DND-41 (cell line): Measurements from ENCODE around the gene CARD9.
A peak's percentile ranks its signal among the peaks of the same experiment; 100 is the strongest.

Experiments used
- ATAC-seq: fragments of 200-7000 bp; cut with Tn5 transposase; 3 replicates; pipeline ENCODE4 v1.9.1; 2021; ENCODE audit warnings: low read depth; ENCODE audit not compliant: insufficient read depth
- DNase-seq: peaks from one replicate; pipeline ENCODE4 v3.0.0-alpha.2; 2020
- H2AFZ ChIP-seq: 2 replicates; pipeline ENCODE4 v1.6.0; 2012; ENCODE audit warnings: low read depth, low read length
- H3K27ac ChIP-seq: 2 replicates; pipeline ENCODE4 v1.5.1; 2012; ENCODE audit warnings: low read length, inconsistent platforms
- H3K27me3 ChIP-seq: fragments of 200-600 bp; sonication (generic); 2 replicates; pipeline ENCODE4 v1.6.0; 2012; ENCODE audit warnings: low read length, mild to moderate bottlenecking, inconsistent platforms; ENCODE audit not compliant: insufficient read depth, poor library complexity
- H3K36me3 ChIP-seq: 2 replicates; pipeline ENCODE4 v1.5.1; 2012; ENCODE audit warnings: low read length, inconsistent platforms; ENCODE audit not compliant: insufficient read depth
- H3K4me1 ChIP-seq: 2 replicates; pipeline ENCODE4 v1.5.1; 2012; ENCODE audit warnings: mild to moderate bottlenecking, low read length; ENCODE audit not compliant: insufficient read depth
- H3K4me2 ChIP-seq: 2 replicates; pipeline ENCODE4 v1.6.0; 2012; ENCODE audit warnings: mild to moderate bottlenecking, moderate library complexity, low read length, inconsistent platforms; ENCODE audit not compliant: insufficient read depth
- H3K4me3 ChIP-seq, 2 experiments: fragments of 200-600 bp in 1 of 2; shearing (Covaris generic) in 1 of 2; 2 replicates each; pipeline ENCODE4 v1.5.1; 2012 to 2016; ENCODE audit warnings: inconsistent platforms in 2 of 2, low read length in 2 of 2, mild to moderate bottlenecking in 2 of 2, low read depth in 1 of 2, moderate library complexity in 1 of 2
- H3K79me2 ChIP-seq: 2 replicates; pipeline ENCODE4 v1.6.0; 2012; ENCODE audit warnings: low read length, inconsistent platforms; ENCODE audit not compliant: insufficient read depth
- H3K9ac ChIP-seq: 2 replicates; pipeline ENCODE4 v1.6.0; 2012; ENCODE audit warnings: low read depth, mild to moderate bottlenecking, inconsistent platforms, low read length, moderate library complexity
- H3K9me3 ChIP-seq: 2 replicates; pipeline ENCODE4 v1.5.1; 2012; ENCODE audit warnings: low read length, moderate library complexity, mild to moderate bottlenecking, inconsistent platforms; ENCODE audit not compliant: insufficient read depth, severe bottlenecking
- H4K20me1 ChIP-seq: 2 replicates; pipeline ENCODE4 v1.6.0; 2012; ENCODE audit warnings: low read length; ENCODE audit not compliant: insufficient read depth
- CTCF ChIP-seq: IDR thresholded peaks from 2 replicates; pipeline ENCODE4 v1.5.1; 2012; ENCODE audit warnings: borderline replicate concordance, low read length, moderate library complexity, mild to moderate bottlenecking; ENCODE audit not compliant: poor library complexity, severe bottlenecking; ENCODE audit errors: extremely low read depth
- EZH2 ChIP-seq: IDR thresholded peaks from 3 replicates; pipeline ENCODE4 v1.6.1; 2012; ENCODE audit warnings: borderline replicate concordance, low read depth, mild to moderate bottlenecking, moderate library complexity, low read length, inconsistent platforms; ENCODE audit not compliant: severe bottlenecking

CARD9 gene

GRCh38 chr9:136400038-136400834, 26.8 kb upstream of the CARD9 start, which contains the start of gene SNAPC4:
TSS of gene SNAPC4 (minus strand) at chr9:136400170. CDS start at chr9:136398428, 1,742 bp downstream.
- H3K27me3 ChIP-seq, result no peaks in the 10 kb centered on the region
- peaks cover 26% of the 10 kb centered on the region for H3K79me2 ChIP-seq
- H4K20me1 ChIP-seq, result peaks cover 17% of the 10 kb centered on the region
- TF ChIP-seq CTCF, result peak; percentile 87
- TF ChIP-seq EZH2, result no peak
- H3K4me1 ChIP-seq, result peaks cover 27% of the 10 kb centered on the region
- peak within 1 kb of the TSS; percentile 81 for H2AFZ ChIP-seq
- H3K36me3 ChIP-seq, result peaks cover 64% of the 10 kb centered on the region
- H3K9ac ChIP-seq, result peak within 1 kb of the TSS; percentile 79
- peak within 1 kb of the TSS; percentile 77 to 94 for H3K4me3 ChIP-seq
- DNase-seq (peak; percentile 85), ATAC-seq (peak; percentile 89)
- peak within 1 kb of the TSS; percentile 49 for H3K27ac ChIP-seq
- no peaks in the 10 kb centered on the region for H3K9me3 ChIP-seq
- H3K4me2 ChIP-seq, result peak within 1 kb of the TSS; percentile 96

- H2AFZ ChIP-seq, result peak overlapping the region; percentile 81
Measured at GRCh38 chr9:136399176-136400037, 25.9 kb upstream of the CARD9 start.

GRCh38 chr9:136398286-136398685, 24.8 kb upstream of the CARD9 start:
- H3K4me1 ChIP-seq, result peaks cover 27% of the 10 kb centered on the region
- H3K27ac ChIP-seq, result no peak overlapping the region
- H3K79me2 ChIP-seq, result peaks cover 26% of the 10 kb centered on the region
- no peaks in the 10 kb centered on the region for H3K9me3 ChIP-seq
- peaks cover 65% of the 10 kb centered on the region for H3K36me3 ChIP-seq
- no peak for DNase-seq
- peaks cover 17% of the 10 kb centered on the region for H4K20me1 ChIP-seq
- no peak overlapping the region for H2AFZ ChIP-seq
- peak overlapping the region; percentile 79; the same call in 1 of the 2 replicates for H3K9ac ChIP-seq
- H3K27me3 ChIP-seq, result no peaks in the 10 kb centered on the region
- ATAC-seq, result no peak
- H3K4me3 ChIP-seq, result peak overlapping the region in 1 of 2 experiments; percentile 77; a peak in 2 of 4 replicates
- H3K4me2 ChIP-seq, result peak overlapping the region; percentile 96
- TF ChIP-seq CTCF, result no peak
- no peak for TF ChIP-seq EZH2

More at GRCh38 chr9:136399176-136400037, 25.9 kb upstream of the CARD9 start:
- Histone ChIP-seq H3K9me3 (no peaks in the 10 kb centered on the region), H3K4me2 (peak overlapping the region; percentile 96), H3K9ac (peak overlapping the region; percentile 79), H3K27ac (peak overlapping the region; percentile 3), H4K20me1 (peaks cover 17% of the 10 kb centered on the region), H3K36me3 (peaks cover 64% of the 10 kb centered on the region), H3K27me3 (no peaks in the 10 kb centered on the region), H3K4me3 (peak overlapping the region; percentile 77 to 94), H3K4me1 (peaks cover 27% of the 10 kb centered on the region), H3K79me2 (peaks cover 26% of the 10 kb centered on the region)
- DNase-seq, result no peak
- peak; percentile 8; the same call in 1 of the 3 replicates for ATAC-seq
- TF ChIP-seq CTCF (no peak), EZH2 (no peak)
